ENCODE measurements around the gene EXOC4.

The EXOC4 gene

DNA sequence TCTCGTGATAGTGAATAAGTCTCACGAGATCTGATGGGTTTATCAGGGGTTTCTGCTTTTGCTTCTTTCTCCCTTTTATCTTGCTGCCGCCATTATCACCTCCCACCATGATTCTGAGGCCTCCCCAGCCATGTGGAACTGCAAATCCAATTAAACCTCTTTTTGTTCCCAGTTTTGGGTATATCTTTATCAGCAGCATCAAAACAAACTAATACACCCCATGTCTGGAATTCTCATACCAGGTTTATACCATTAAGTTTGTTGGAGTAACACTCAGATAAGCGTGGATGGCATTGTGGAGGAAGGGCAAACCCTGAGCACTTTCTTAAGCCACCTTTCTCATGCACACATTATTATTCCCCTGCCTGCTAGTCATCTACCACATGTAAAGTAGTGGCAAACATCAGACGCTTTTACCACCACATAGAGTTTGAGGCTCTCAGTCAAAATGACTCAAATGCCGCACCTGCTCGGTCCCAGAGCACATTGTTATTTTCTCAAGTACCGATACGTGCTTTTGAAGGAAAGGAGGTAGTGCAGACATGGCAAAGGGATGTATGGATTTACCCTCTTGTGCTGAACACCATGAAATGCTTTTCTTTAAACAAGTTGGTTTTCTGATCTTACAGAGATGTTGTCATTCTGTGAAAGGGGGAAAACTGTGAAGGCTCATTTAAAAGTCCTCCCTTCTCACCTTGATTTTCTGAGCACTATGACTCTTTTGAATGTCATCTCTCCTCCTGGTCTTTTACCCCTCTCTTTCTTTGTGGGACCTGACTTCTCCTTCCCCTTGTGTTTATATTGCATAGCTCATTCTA, 429.7 kb downstream of the EXOC4 start:
- DNase-seq, result no peak

DNA sequence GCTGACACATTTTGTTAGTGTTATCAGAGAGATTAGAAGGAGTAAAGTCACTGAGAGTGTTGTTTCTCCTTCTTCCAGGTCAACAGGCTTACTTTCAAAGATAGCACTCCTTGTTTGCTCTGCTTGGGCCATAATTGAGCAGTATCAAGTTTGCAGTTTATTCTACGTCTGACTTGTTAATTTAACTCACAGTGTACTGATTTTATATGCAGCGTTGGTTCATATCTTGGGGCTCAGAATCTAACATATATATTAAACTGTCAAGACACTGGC, 430.2 kb downstream of the EXOC4 start:
- no peak for DNase-seq

- no peak for DNase-seq
Observed at GRCh38 chr7:133688483-133689239, 435.8 kb downstream of the EXOC4 start.

- no peak for DNase-seq
Observed at GRCh38 chr7:133690740-133691139, 437.9 kb downstream of the EXOC4 start.

DNA sequence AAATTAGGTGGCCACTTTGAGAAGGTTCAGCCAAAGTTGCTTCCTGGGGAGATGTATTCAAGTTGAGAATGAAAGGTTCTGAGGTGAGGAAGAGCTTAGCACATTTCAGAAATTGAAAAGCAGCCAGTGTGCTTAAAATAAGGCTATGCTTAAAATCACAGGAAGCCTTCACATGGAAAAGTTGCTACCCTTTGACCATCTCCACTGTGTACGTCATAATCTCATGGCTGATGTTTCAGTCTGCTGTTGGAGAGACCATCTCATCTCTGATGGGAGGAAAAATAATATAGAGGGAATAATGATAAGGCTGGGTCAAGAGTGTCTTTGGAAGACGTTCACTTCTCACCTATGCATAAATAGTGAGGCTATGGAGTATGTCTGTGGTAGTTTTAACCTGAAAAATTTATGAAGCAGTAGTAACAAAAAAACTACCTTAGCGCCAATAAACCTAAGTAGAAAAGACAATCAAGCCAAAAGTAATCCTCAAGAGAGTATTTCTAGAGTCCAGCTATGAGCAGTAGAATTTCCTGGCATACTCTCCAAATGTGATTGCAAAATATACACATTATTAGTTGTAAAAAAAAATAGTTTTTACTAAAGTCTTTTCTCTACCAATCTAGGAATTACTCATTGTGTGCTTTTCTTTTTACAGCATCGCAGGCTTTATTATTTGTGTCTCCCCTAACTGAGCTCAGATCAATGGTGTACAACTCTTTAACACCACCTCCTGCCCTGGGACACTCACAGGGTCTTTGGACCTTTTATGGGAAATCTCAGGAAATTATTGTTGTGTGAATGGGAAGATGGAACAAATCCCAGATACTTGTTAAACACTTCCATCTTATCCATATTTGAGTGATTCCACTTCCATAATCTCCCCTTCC, 439.1 kb downstream of the EXOC4 start:
- no peak for DNase-seq

- DNase-seq, result no peak
Observed at GRCh38 chr7:133693281-133693680, 440.4 kb downstream of the EXOC4 start.

DNA sequence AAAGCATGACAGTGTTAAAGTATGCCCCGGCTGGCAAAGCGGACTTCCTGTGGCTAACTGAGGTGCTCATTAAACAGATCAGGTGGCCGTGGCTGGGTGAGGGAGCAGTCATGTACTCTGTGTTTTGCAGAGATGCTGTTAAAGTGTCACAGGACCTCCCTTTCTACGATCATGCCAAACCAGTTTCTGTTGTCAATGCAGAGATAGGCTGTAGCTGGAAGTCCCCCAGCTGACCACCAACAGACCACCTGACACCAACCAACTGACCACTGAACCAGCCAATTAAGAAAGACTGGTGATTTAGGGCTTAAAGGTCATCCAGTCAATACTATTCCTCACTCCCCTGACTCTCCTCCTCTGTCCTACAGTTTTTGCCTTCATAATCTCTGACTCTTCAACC, 443.2 kb downstream of the EXOC4 start:
- DNase-seq, result no peak

DNA sequence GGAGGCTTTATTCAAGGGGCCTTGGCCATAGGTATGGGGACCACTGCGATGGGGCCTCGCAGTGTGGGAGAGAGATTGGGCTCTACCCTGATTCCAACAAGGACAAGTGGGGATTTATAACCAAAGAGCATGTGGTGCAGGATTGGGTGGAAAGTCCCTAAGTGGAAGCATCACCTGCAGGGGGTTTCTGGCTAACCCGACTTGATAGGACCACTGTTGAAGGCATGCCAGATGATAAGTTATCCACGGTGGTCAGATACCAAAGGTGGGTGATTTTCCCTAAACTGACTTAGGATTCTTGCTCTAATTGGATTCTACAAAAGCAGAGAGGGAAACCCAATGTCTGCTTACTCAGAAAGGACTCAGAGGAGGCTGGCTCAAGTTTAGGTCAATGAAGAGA, 444.7 kb downstream of the EXOC4 start:
- DNase-seq, result no peak

- DNase-seq, result no peak
Observed at GRCh38 chr7:133698127-133698526, 445.2 kb downstream of the EXOC4 start.

DNA sequence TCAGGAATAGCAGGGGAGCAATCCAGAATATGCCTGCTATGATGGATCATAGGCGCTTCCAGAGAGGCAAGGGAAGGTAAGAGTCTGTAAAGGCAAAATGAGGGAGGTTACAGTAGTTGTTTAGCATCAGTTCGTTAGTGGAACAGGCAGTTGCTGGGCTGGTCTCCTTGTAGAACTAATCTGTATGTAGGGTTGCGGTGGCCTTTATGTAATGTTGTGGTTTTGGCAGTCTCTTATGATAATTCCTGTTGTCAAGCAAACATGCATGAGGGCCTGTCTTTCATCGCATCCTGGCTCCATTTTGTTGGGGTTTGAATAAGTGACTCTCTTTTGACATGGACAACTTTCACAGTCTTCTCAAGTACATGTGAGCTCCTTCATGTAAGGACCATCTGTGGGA, 446.5 kb downstream of the EXOC4 start:
- no peak for DNase-seq

DNA sequence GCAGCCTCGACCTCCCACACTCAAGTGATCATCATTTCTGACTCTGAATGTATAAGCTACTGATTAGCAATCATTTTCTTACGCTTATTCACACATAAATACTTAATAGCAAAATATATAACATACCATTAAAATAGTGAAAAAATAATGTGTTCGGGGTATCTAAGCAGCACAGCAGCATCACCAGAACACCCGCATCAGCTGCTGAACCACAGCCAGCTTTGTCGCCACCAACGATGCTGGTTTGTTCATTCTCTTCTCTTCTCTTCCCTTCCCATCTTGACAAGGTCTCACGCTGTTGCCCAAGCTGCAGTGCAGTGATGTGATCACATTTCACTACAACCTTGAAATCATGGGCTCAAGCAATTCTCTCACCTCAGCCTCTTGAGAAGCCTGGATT, 449.2 kb downstream of the EXOC4 start:
- DNase-seq, result no peak

- no peak for DNase-seq
Observed at GRCh38 chr7:133702960-133703359, 450.1 kb downstream of the EXOC4 start.

DNA sequence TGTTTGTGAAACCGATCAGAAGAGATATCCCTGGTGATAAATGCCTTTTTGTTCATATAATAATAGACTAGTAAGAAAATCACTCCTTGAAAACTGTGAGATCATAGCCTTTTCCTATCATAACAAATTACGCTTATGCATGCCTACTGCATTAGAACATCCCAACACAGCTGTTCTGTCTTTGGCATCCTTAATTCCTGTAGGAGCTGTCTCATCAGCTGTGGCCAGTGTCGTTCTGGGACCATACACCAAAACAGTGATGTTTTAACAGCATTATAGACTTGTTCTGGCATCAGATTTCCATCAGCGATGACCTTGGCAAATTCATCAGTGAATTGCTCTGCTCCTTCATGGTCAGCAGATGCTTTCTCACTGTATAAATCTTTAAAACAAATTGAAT, 450.7 kb downstream of the EXOC4 start:
- DNase-seq, result no peak

- no peak for DNase-seq
Observed at GRCh38 chr7:133704453-133704852, 451.6 kb downstream of the EXOC4 start.

- no peak for DNase-seq
Observed at GRCh38 chr7:133705596-133705995, 452.7 kb downstream of the EXOC4 start.

DNA sequence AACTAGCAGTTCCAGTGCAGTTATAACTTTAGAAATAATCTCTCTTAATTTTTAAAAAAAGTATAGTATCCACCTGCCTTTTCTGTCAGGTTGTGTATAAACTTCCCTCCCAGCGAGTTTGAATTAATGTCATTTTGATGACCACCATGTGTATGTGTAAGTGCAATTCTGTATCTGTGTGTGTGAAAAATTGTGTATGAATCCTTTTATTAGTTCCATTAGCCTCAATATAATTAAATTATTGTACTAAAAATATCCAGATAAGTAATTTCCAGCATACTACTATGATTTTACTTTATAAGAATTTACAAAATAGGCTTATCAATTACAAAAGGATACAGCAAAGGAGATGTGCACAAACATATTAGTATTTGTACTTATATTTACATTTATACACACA, 453.1 kb downstream of the EXOC4 start:
- DNase-seq, result no peak

GRCh38 chr7:133709036-133709880, 456.4 kb downstream of the EXOC4 start:
- no peak for DNase-seq

- DNase-seq, result no peak
Observed at GRCh38 chr7:133712544-133712943, 459.7 kb downstream of the EXOC4 start.

- no peak for DNase-seq
Observed at GRCh38 chr7:133714654-133715053, 461.8 kb downstream of the EXOC4 start.

DNA sequence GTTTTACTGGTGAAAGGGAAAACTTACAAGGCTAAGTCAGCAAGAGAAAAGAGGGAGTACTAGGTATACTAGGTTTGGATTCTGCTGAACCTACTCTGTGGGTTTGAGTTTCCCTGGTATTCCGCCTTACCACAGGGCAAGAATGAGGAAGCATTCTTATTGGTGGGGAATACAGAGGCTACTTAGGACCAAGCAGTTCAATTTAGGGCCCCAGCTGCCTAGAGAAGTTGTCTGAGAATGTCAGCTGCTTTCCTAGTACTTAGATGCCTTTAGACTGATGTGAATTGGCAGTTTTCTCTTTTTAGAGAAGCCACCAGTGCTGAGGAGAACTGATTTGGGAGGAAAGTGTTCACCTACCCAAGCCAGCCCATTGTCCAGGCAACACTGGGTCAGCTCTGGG, 465.3 kb downstream of the EXOC4 start:
- no peak for DNase-seq

DNA sequence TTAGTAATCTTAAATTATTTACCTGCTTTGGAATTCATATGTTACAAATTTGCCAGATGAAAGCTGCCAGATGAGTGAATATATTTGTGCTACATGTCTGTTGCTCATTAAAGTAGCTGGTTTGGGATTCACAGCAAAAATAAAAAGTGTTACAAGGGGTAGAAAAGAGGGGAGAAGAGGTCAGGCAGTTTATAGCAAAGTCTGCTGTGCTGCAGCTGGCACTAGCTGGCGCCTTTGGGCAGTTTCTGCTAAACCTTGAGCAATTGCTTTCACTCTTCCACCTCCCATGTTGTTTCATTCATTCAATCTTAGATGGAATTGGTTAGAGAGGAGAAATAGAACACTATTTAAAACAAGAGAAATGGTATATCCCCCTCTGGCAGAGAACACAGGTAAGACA, 470.2 kb downstream of the EXOC4 start:
- no peak for DNase-seq

- DNase-seq, result no peak
Observed at GRCh38 chr7:133724148-133724547, 471.3 kb downstream of the EXOC4 start.

DNA sequence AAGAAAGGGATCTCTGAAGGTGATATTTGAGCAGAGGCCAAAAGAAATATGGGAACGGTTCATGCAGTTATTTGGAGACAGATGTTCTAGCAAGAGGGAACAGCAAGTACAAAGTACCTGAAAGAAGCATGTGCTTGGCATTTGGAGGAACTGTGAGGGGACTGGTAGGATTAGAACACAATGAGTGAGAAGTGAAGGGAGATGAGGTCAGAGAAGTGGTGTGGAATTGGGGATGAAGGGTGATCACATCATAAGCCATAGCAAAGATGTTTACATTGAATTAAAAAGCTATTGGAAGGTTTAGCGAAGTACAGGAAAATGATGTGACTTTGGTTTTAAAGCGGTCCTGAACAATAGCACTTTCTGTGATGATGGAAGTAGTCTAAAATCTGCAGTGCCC, 471.8 kb downstream of the EXOC4 start:
- DNase-seq, result no peak

Measured in activated CD8-positive, alpha-beta memory T cell treated with anti-CD3 and anti-CD28 coated beads for 24 hours (primary cell).